ENCODE data around the gene G0S2.
A peak's percentile ranks its signal among the peaks of the same experiment; 100 is the strongest.

The G0S2 gene, protein sequence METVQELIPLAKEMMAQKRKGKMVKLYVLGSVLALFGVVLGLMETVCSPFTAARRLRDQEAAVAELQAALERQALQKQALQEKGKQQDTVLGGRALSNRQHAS

DNA sequence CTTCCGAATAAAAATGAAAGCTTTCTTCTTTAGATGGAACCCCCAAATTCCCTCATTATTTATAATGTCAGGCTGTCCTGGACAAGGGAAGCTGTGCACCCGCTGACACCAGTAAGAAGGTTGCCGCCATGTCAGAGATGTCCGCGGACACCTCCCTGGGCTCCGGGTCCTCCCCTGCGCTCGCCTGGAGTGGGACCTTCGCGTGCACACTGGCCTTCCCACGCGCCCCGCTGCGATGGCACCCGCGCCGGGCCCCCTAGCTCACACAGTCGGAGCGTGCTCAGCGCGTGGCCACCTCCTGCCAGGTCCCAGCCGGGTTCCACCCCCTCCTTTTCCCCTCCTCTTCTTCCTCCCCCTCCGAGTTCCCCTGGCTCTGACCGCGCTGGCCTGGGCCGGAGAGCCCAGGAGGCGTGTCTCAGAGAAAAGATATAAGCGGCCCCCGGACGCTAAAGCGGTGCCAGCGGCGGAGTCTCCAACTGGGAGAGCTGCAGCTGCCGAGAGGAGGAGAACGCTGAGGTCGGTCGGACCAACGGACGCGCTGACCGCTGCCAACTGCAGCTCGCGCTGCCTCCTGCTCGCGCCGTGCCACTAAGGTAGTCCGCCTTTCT, at the start of gene G0S2:
G0S2 (plus strand) TSS at position 456 of the 608 bp plus-strand sequence. CDS start 273 bp downstream, outside the sequence.
- peak; percentile 80 for DNase-seq

- DNase-seq: peak; percentile 38
Observed at GRCh38 chr1:209625791-209626285, 49.4 kb upstream of the G0S2 start.

GRCh38 chr1:209626346-209627026, 48.7 kb upstream of the G0S2 start:
- DNase-seq: no peak

DNA sequence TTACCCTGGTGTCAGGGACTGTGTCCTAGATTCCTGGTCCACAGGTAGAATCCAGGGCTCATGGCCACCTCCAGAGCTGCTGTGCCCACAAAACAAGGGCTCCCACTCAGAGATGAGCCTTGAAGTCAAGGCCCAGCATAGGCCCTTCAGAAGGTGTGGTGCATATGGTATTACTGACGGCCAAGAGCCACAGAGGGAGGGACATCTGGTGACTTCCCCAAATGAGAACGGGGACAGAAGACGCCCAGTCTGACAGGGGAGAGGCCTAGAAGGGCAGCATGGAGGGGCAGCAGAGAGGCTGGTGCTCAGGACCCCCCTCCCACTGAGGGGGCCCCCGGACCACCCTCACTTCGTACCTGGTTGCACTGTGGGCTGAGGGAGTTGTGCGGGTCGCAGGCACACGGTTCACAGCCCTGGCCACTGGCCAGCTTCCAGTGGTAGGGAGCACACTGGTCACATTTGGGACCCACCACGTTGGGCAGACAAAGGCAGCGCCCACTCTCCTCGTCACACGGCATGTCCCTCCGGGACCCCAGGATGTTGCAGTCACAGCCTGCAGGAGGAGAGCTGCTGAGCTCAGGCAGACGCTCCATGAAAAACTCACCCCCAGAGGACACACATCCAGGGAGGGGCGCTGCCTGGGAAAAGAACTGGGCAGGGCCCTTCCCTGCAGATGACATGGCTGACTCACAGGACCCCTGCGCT, 48.0 kb upstream of the G0S2 start:
- no peak for DNase-seq

DNA sequence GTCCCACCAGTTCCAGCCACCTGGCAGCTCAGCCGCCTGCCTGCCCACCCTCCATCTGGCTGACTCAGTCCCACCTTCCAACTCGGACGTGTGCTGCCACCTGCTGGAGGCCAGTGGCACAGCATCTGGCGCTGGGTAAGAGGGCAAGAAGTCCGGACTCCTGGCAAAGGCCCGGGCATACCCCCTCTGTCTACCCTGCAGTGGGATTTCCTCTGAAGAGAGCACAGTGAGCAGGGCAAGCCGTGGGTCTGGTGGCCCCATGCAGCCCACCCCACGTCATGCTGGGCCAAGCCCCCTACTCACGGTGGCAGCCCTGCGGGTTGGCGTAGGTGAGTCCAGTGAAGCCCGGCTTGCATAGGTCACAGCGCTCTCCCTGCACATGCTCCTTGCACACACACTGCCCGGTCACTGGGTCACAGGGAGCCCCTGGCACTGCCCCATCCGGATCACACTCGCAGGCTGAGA, 47.4 kb upstream of the G0S2 start:
- peak; percentile 95 for DNase-seq

- DNase-seq: no peak
Observed at GRCh38 chr1:209628618-209629299, 46.5 kb upstream of the G0S2 start.

DNA sequence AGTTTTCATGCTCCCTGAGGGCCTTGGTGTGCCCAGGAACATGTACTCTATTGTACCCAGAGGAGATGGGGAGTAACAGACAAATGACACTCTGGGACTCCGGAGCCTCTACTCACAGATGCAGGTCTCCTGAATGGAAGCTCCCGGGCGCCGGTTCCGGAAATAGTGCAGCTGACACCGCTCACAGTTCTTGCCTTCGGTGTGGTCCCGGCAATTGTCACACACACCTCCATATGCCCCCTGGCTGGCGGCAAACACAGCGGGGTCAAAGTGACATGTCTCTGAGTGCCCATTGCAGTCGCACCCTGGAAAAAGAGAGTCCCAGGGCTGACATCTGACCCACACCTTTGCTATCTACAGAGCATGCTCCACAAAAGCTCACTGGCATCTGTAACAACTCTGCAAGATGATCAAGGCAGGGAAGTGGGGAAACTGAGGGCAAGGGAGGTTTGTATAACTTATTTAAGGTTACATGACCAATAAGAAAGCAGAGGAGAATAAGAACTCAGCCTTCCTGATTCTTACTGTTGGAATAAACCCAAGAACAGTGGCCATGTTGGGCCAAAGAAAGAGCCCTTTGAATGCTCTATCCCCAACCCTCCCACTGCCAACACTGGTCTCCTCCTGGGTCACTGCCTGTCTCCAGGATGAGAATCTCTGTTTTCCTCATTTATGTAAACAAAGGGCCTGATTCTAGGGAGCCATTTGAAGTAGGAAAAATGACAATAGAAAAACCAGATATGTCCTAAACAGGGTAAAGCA, 45.4 kb upstream of the G0S2 start:
- no peak for DNase-seq

- DNase-seq: no peak
Observed at GRCh38 chr1:209630383-209631225, 44.6 kb upstream of the G0S2 start.

GRCh38 chr1:209633335-209633997, 41.7 kb upstream of the G0S2 start:
- DNase-seq: no peak

DNA sequence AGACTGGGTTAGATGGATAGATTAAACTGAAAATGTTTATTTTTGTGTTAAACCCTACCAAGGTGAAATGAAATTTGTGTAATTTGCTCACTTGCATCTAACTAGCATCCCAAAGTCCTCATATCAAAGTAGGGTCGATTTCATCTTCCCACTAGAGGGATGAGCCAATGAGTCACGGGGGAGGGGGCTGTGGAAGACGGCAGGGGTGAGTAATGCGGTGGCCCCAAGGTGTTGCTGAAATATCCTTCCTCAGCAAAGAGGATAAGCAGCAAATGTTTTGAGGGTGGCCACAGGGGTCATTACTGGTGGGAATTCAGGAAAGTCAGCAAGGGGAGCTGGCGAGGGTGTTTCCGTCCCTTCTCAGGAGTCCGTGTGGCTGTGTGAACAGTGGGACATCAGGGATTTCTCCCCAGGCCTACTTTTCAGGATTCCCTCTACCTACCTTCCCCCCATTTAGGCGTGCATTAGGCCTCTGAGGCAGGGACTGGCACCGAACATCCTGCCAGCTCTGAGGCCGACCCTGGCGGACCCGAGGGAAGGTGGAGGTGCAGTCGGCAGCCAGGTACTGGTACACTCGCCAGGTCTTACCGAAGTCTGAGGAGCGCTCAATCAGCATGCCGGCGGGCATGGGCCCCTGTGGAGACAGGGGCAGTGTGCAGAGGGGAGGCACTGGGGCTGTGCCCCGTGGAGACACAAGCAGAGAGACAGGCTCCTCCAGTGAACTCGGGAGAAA, 41.0 kb upstream of the G0S2 start:
- DNase-seq: no peak

- no peak for DNase-seq
Observed at GRCh38 chr1:209635850-209636249, 39.4 kb upstream of the G0S2 start.

DNA sequence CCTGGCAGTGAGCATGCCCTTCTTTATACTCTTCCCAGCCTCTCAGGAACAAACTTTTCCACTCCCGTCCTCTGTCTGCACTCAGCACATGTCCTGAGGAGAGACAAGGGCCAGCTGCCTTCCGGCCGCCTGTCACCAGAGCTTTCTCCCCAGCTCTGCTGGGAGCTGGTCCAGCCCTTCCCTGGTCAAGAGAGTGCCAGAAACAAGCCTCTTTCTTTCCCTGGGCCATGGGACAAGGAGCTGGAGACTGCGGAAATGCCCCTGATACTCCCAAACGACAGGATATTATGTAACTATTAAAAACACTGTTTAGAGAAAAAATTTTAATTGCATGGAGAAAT, 33.4 kb upstream of the G0S2 start:
- no peak for DNase-seq

DNA sequence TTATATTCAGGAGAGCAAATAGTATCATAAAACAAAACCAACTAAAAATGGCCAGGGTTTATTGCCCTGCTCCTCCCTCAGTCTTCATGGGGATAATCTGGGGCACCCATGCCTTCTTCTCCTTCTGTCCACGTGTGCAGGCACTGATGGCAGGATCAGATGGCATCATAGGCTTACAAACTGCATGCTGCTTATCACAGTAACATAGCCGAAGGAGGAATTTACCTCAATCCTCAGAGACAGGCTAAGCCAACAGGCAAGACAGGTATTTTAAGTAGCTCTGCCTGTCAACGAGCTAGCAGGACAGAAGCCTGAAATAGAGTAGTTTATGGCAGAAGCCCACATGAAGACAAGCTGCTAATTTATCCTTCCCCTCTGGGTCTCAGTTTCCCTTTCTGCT, 32.4 kb upstream of the G0S2 start:
- DNase-seq: no peak

- no peak for DNase-seq
Observed at GRCh38 chr1:209643285-209644020, 31.8 kb upstream of the G0S2 start.

GRCh38 chr1:209645574-209646452, 29.4 kb upstream of the G0S2 start:
- DNase-seq: peak; percentile 61

DNA sequence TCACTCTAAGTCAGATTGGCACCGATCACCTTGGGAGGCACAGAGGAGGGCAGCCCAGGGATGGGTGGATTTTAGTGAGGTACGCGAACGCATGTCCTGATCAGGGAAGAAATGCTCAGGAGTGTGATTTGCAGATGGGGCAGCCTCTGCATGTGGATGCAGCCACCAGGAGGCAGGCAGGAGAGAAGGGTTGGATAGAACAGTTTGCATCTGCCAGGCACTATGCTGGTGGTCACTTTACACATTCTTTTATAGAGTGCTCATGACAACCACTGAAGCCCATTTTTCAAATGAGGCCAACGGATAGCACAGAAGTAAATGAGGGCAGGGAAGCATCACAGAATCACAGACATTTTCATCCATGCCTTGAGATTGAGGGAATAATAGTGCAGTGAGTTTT, 28.7 kb upstream of the G0S2 start:
- DNase-seq: no peak

- no peak for DNase-seq
Observed at GRCh38 chr1:209647156-209647555, 28.1 kb upstream of the G0S2 start.

DNA sequence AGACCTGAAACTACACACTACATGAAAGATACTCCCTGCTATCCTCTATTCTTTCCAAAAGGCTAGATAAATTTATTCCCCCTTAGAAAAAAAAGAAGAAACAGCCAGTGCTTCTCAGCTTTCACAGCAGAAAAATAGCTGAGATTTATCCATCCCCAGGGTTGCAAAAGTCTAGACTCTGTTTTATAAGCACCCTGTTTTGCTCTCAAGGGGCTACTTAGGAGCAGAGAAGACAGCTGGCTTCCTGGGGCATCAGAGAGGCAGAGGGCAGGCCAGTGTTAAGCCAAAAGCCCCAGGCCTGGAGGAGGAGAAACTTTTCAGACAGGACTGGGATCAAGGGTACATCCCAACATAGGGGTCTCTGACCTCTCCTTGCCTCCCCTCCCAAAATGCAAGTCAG, 26.9 kb upstream of the G0S2 start:
- no peak for DNase-seq
